K562 (cell line): ENCODE results near the gene MDN1. TPM values are rescaled to one million over a fixed set of nuclear protein-coding genes. Genes with fewer than 3 reads are reported as not detected.

Source experiments
- CREBBP ChIP-seq: IDR thresholded peaks from one replicate; pipeline ENCODE4 v1.6.1; 2012; ENCODE audit warnings: low read depth, mild to moderate bottlenecking, control low read depth, inconsistent platforms, low read length
- ETS2 ChIP-seq: IDR thresholded peaks from 2 replicates; pipeline ENCODE4 v1.6.1; 2016; ENCODE audit warnings: borderline replicate concordance, missing genetic modification characterization, mild to moderate bottlenecking, moderate library complexity, missing compliant biosample characterization; ENCODE audit not compliant: poor library complexity, severe bottlenecking
- HDAC3 ChIP-seq: fragments of 450-650 bp; IDR thresholded peaks from 2 replicates; pipeline ENCODE4 v1.6.1; 2018; ENCODE audit warnings: borderline replicate concordance, mild to moderate bottlenecking, moderate library complexity; ENCODE audit not compliant: partially characterized antibody
- LARP7 ChIP-seq: fragments of 450-650 bp; IDR thresholded peaks from 2 replicates; pipeline ENCODE4 v1.6.1; 2016
- NCOR1 ChIP-seq: fragments of 450-650 bp; IDR thresholded peaks from 2 replicates; pipeline ENCODE4 v1.6.1; 2016; ENCODE audit warnings: mild to moderate bottlenecking, moderate library complexity
- POLR2AphosphoS2 ChIP-seq: IDR thresholded peaks from 2 replicates; pipeline ENCODE4 v1.6.1; 2012; ENCODE audit warnings: low read length, improper control_type of control experiment
- POLR2AphosphoS5 ChIP-seq: IDR thresholded peaks from 2 replicates; pipeline ENCODE4 v1.6.1; 2011; ENCODE audit warnings: mild to moderate bottlenecking, low read depth, low read length, moderate library complexity; ENCODE audit not compliant: control insufficient read depth, insufficient read depth
- RBM17 ChIP-seq: fragments of 200-400 bp; formaldehyde crosslinking; IDR thresholded peaks from 2 replicates; pipeline ENCODE4 v1.6.1; 2017; ENCODE audit warnings: low read depth, mild to moderate bottlenecking, low read length, borderline replicate concordance
- ZBTB1 ChIP-seq: sonication (generic); formaldehyde crosslinking; IDR thresholded peaks from 2 replicates; pipeline ENCODE4 v1.8.1; 2023; ENCODE audit warnings: missing genetic modification reagents, low read depth, mild to moderate bottlenecking, borderline replicate concordance
- ZBTB11 ChIP-seq, 3 experiments: fragments of 200-800 bp in 1 of 3; fragments of 250-450 bp in 1 of 3; fragments of 450-650 bp in 1 of 3; sonication (Bioruptor Pico) in 1 of 3; sonication (Bioruptor generic) in 1 of 3; formaldehyde crosslinking in 1 of 3; IDR thresholded peaks; 2 replicates each; pipeline versions ENCODE4 v1.6.1 to v1.8.0; 2016 to 2022; ENCODE audit warnings: mild to moderate bottlenecking in 2 of 3, missing genetic modification characterization in 2 of 3, missing compliant biosample characterization in 1 of 3, moderate library complexity in 1 of 3
- ZFP36 ChIP-seq: fragments of 150-350 bp; IDR thresholded peaks from 2 replicates; pipeline ENCODE4 v1.6.1; 2018; ENCODE audit warnings: low read length, low read depth; ENCODE audit not compliant: partially characterized antibody
- ZNF232 ChIP-seq: sonication (generic); formaldehyde crosslinking; IDR thresholded peaks from 2 replicates; pipeline ENCODE4 v1.8.0; 2022; ENCODE audit warnings: mild to moderate bottlenecking, missing genetic modification reagents
- ZNF551 ChIP-seq: fragments of 250-450 bp; sonication (Bioruptor Pico); IDR thresholded peaks from 2 replicates; pipeline ENCODE4 v1.5.0; 2021; ENCODE audit warnings: mild to moderate bottlenecking, moderate library complexity
- polyA plus RNA-seq, 8 experiments: library from polyadenylated mRNA; depleted of rRNA in 4 of 8; stranded (reverse) in 5 of 8; unstranded in 3 of 8; fragments of >200 nt; fragmentation: Nextera tagmentation in 2 of 8; fragmentation: Illumina TruSeq in 1 of 8; extraction: Ambion mirVana in 2 of 8; extraction: Trizol in 1 of 8; gene quantifications; 2 replicates each; pipeline versions ENCODE4 v1.2.1 to v1.2.3, GENCODE V29; 2011 to 2014; ENCODE audit warnings: inconsistent platforms in 1 of 8, missing spikeins in 1 of 8
- total RNA-seq, 7 experiments: library from RNA; depleted of rRNA in 6 of 7; stranded (reverse); fragments of >200 nt in 6 of 7; fragmentation: Illumina TruSeq in 2 of 7; extraction: Trizol in 2 of 7; gene quantifications; 2 replicates each; pipeline versions ENCODE4 v1.2.1 to v1.2.3, GENCODE V29; 2011 to 2021; ENCODE audit warnings: low replicate concordance in 1 of 7
- TF ChIP-seq, protein P1 (sequence below): sonication (generic); formaldehyde crosslinking; IDR thresholded peaks from 2 replicates; pipeline ENCODE4 v1.8.1; 2023; ENCODE audit warnings: mild to moderate bottlenecking, missing genetic modification reagents
- TF ChIP-seq, protein P2 (sequence below): fragments of 450-650 bp; IDR thresholded peaks from 2 replicates; pipeline ENCODE4 v1.6.1; 2016; ENCODE audit warnings: mild to moderate bottlenecking
- TF ChIP-seq, protein P3 (sequence below): fragments of 450-650 bp; IDR thresholded peaks from 2 replicates; pipeline ENCODE4 v1.6.1; 2018; ENCODE audit not compliant: partially characterized antibody

Gene MDN1
- total and polyA plus RNA-seq, 9 of the 15 experiments (the other 6 are each of a cell fraction or from before 2014, with no cell fraction given), result 25.6 to 93.6 (median 43.0) TPM

- TF ChIP-seq ZBTB11 (CRISPR knock-in tag; IDR thresholded peaks at IDR 0.05) (no peak), LARP7 (no peak), POLR2AphosphoS2 (no peak), ETS2 (no peak), CREBBP (no peak), ZNF232 (CRISPR knock-in tag) (no peak), ZNF551 (no peak), NCOR1 (peak; percentile 39; the same call in 1 of the 2 replicates), POLR2AphosphoS5 (0 out of 2 replicates have a peak, but pooled peaks have one; percentile 19), RBM17 (no peak), ZBTB1 (CRISPR knock-in tag) (no peak), HDAC3 (no peak), ZFP36 (no peak)
- TF ChIP-seq, protein P1, sequence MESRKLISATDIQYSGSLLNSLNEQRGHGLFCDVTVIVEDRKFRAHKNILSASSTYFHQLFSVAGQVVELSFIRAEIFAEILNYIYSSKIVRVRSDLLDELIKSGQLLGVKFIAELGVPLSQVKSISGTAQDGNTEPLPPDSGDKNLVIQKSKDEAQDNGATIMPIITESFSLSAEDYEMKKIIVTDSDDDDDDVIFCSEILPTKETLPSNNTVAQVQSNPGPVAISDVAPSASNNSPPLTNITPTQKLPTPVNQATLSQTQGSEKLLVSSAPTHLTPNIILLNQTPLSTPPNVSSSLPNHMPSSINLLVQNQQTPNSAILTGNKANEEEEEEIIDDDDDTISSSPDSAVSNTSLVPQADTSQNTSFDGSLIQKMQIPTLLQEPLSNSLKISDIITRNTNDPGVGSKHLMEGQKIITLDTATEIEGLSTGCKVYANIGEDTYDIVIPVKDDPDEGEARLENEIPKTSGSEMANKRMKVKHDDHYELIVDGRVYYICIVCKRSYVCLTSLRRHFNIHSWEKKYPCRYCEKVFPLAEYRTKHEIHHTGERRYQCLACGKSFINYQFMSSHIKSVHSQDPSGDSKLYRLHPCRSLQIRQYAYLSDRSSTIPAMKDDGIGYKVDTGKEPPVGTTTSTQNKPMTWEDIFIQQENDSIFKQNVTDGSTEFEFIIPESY (CRISPR knock-in tag), result 0 out of 2 replicates have a peak, but pooled peaks have one; percentile 23
- TF ChIP-seq, protein P2, sequence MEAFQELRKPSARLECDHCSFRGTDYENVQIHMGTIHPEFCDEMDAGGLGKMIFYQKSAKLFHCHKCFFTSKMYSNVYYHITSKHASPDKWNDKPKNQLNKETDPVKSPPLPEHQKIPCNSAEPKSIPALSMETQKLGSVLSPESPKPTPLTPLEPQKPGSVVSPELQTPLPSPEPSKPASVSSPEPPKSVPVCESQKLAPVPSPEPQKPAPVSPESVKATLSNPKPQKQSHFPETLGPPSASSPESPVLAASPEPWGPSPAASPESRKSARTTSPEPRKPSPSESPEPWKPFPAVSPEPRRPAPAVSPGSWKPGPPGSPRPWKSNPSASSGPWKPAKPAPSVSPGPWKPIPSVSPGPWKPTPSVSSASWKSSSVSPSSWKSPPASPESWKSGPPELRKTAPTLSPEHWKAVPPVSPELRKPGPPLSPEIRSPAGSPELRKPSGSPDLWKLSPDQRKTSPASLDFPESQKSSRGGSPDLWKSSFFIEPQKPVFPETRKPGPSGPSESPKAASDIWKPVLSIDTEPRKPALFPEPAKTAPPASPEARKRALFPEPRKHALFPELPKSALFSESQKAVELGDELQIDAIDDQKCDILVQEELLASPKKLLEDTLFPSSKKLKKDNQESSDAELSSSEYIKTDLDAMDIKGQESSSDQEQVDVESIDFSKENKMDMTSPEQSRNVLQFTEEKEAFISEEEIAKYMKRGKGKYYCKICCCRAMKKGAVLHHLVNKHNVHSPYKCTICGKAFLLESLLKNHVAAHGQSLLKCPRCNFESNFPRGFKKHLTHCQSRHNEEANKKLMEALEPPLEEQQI, result no peak
- TF ChIP-seq, protein P3, sequence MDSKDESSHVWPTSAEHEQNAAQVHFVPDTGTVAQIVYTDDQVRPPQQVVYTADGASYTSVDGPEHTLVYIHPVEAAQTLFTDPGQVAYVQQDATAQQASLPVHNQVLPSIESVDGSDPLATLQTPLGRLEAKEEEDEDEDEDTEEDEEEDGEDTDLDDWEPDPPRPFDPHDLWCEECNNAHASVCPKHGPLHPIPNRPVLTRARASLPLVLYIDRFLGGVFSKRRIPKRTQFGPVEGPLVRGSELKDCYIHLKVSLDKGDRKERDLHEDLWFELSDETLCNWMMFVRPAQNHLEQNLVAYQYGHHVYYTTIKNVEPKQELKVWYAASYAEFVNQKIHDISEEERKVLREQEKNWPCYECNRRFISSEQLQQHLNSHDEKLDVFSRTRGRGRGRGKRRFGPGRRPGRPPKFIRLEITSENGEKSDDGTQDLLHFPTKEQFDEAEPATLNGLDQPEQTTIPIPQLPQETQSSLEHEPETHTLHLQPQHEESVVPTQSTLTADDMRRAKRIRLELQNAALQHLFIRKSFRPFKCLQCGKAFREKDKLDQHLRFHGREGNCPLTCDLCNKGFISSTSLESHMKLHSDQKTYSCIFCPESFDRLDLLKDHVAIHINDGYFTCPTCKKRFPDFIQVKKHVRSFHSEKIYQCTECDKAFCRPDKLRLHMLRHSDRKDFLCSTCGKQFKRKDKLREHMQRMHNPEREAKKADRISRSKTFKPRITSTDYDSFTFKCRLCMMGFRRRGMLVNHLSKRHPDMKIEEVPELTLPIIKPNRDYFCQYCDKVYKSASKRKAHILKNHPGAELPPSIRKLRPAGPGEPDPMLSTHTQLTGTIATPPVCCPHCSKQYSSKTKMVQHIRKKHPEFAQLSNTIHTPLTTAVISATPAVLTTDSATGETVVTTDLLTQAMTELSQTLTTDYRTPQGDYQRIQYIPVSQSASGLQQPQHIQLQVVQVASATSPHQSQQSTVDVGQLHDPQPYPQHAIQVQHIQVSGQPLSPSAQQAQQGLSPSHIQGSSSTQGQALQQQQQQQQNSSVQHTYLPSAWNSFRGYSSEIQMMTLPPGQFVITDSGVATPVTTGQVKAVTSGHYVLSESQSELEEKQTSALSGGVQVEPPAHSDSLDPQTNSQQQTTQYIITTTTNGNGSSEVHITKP, result peak; percentile 18
These were observed 22.3 kb downstream of the MDN1 start (continued) for GRCh38 chr6:89797317-89797716.
